HepG2 (cell line): ENCODE data around the gene HOXB4. TPM values are rescaled to one million over a fixed set of nuclear protein-coding genes. Genes with fewer than 3 reads are reported as not detected.

Experiments used
- ATAC-seq: fragments of 200-7000 bp; cut with Tn5 transposase; 3 replicates; pipeline ENCODE4 v1.9.1; 2020; ENCODE audit warnings: mild to moderate bottlenecking, moderate library complexity
- BruUV-seq: library from RNA; stranded (reverse); fragments of 400-500 nt; replicated peaks from 2 replicates; lab custom pipeline; 2021; lab: Mats Ljungman, UMichigan
- CTCF ChIA-PET: fragments of 300-600 bp; formaldehyde crosslinking; extraction: SDS; loops from one replicate; lab custom pipeline; 2021; ENCODE audit warnings: low total read pairs, inconsistent platforms, low intra/inter-chr PET ratio; lab: Yijun Ruan, JAX
- POLR2A ChIA-PET: fragments of 350-600 bp; sonication (Branson Sonifier 250); formaldehyde crosslinking; loops from one replicate; lab custom pipeline; 2020; ENCODE audit warnings: antibody characterized with exemption, inconsistent platforms; lab: Yijun Ruan, JAX
- DNase-seq: peaks from one replicate; pipeline ENCODE4 v3.0.0-alpha.2; 2015; ENCODE audit warnings: low spot score
- FAIRE-seq: peaks from 3 replicates; lab custom pipeline; 2011; peaks lifted over from hg19 to GRCh38; lab: Jason Lieb, UNC
- H2AFZ ChIP-seq: one replicate; pipeline ENCODE4 v1.6.1; 2011; ENCODE audit warnings: low read length, inconsistent platforms
- H3K27ac ChIP-seq: fragments of 300-600 bp; 3 replicates; pipeline ENCODE4 v1.8.0; 2011; ENCODE audit warnings: mixed run types, mild to moderate bottlenecking, mixed read lengths, low read length, inconsistent platforms; ENCODE audit not compliant: insufficient read depth; ENCODE audit errors: extremely low read length
- H3K27me3 ChIP-seq, 2 experiments: fragments of 200-600 bp in 1 of 2; 2 replicates in 1 of 2; 3 replicates in 1 of 2; pipeline versions ENCODE4 v1.6.0 to v1.8.0; 2011; ENCODE audit warnings: low read length in 2 of 2, mild to moderate bottlenecking in 2 of 2, moderate library complexity in 2 of 2, inconsistent platforms in 1 of 2; ENCODE audit not compliant: insufficient read depth in 2 of 2, control insufficient read depth in 1 of 2
- H3K36me3 ChIP-seq, 2 experiments: fragments of 200-600 bp in 1 of 2; replicated peaks in 1 of 2; 2 replicates in 1 of 2; 3 replicates in 1 of 2; pipeline versions ENCODE4 v1.5.1 to v1.8.0; 2011; ENCODE audit warnings: low read length in 2 of 2, inconsistent platforms in 1 of 2; ENCODE audit not compliant: insufficient read depth in 2 of 2, control insufficient read depth in 1 of 2
- H3K4me1 ChIP-seq: 2 replicates; pipeline ENCODE4 v1.5.1; 2012; ENCODE audit warnings: low read length, inconsistent platforms; ENCODE audit not compliant: insufficient read depth
- H3K4me2 ChIP-seq: 2 replicates; pipeline ENCODE4 v1.6.0; 2011; ENCODE audit warnings: low read depth, low read length, inconsistent platforms
- H3K4me3 ChIP-seq, 3 experiments: fragments of 200-600 bp in 1 of 3; sonication (generic), shearing (Covaris generic) in 1 of 3; replicated peaks in 1 of 3; 2 replicates each; pipeline ENCODE4 v1.5.1; 2011 to 2016; ENCODE audit warnings: low read length in 3 of 3, inconsistent platforms in 2 of 3, low read depth in 2 of 3, mild to moderate bottlenecking in 2 of 3, control low read depth in 1 of 3, mixed read lengths in 1 of 3; ENCODE audit not compliant: insufficient read depth in 1 of 3
- H3K79me2 ChIP-seq: one replicate; pipeline ENCODE4 v1.6.1; 2011; ENCODE audit warnings: low read length, inconsistent platforms; ENCODE audit not compliant: insufficient read depth
- H3K9ac ChIP-seq: 2 replicates; pipeline ENCODE4 v1.6.0; 2011; ENCODE audit warnings: mild to moderate bottlenecking, low read depth, low read length, inconsistent platforms; ENCODE audit not compliant: insufficient read depth
- H3K9me3 ChIP-seq: 2 replicates; pipeline ENCODE4 v1.5.1; 2012; ENCODE audit warnings: mild to moderate bottlenecking, low read length
- H4K20me1 ChIP-seq: 2 replicates; pipeline ENCODE4 v1.6.0; 2011; ENCODE audit warnings: inconsistent platforms, mild to moderate bottlenecking, low read length, moderate library complexity; ENCODE audit not compliant: insufficient read depth
- CC2D1A ChIP-seq: sonication (generic); formaldehyde crosslinking; IDR thresholded peaks from 2 replicates; pipeline ENCODE4 v1.8.1; 2023; ENCODE audit warnings: mild to moderate bottlenecking, missing genetic modification reagents
- HNF4G ChIP-seq, 2 experiments: sonication (generic) in 1 of 2; formaldehyde crosslinking in 1 of 2; IDR thresholded peaks; 2 replicates each; pipeline versions ENCODE4 v1.4.0 to v1.6.1; 2011 to 2020; ENCODE audit warnings: borderline replicate concordance in 2 of 2, low read depth in 2 of 2, mild to moderate bottlenecking in 2 of 2, low read length in 1 of 2, missing genetic modification reagents in 1 of 2, moderate library complexity in 1 of 2
- PHF5A ChIP-seq: IDR thresholded peaks from one replicate; pipeline ENCODE4 v1.6.1; 2018; ENCODE audit warnings: low read depth, missing genetic modification reagents; ENCODE audit not compliant: unreplicated experiment
- RAD51 ChIP-seq: fragments of 450-650 bp; IDR thresholded peaks from 2 replicates; pipeline ENCODE4 v1.6.1; 2016; ENCODE audit warnings: borderline replicate concordance
- RELA ChIP-seq: sonication (generic); formaldehyde crosslinking; IDR thresholded peaks from 2 replicates; pipeline ENCODE4 v1.4.0; 2020; ENCODE audit warnings: missing genetic modification reagents
- SNAI1 ChIP-seq: sonication (generic); formaldehyde crosslinking; IDR thresholded peaks from 2 replicates; pipeline ENCODE4 v1.5.0; 2020; ENCODE audit warnings: mild to moderate bottlenecking, missing genetic modification reagents, borderline replicate concordance
- SP4 ChIP-seq: sonication (generic); formaldehyde crosslinking; IDR thresholded peaks from 2 replicates; pipeline ENCODE4 v1.8.1; 2023; ENCODE audit warnings: mild to moderate bottlenecking, missing genetic modification reagents
- TBX3 ChIP-seq: fragments of 450-650 bp; IDR thresholded peaks from 2 replicates; pipeline ENCODE4 v1.6.1; 2017; ENCODE audit warnings: antibody characterized with exemption, mild to moderate bottlenecking, inconsistent platforms, borderline replicate concordance
- XRCC5 ChIP-seq: fragments of 200-400 bp; formaldehyde crosslinking; optimal IDR thresholded peaks from 2 replicates; pipeline ENCODE3; 2017; ENCODE audit warnings: mild to moderate bottlenecking, low read length
- ZBTB8A ChIP-seq: sonication (generic); formaldehyde crosslinking; IDR thresholded peaks from 2 replicates; pipeline ENCODE4 v1.4.0; 2020; ENCODE audit warnings: mild to moderate bottlenecking, low read depth, missing genetic modification reagents, borderline replicate concordance
- ZNF264 ChIP-seq: sonication (generic); formaldehyde crosslinking; IDR thresholded peaks from 2 replicates; pipeline ENCODE4 v1.4.0; 2020; ENCODE audit warnings: missing genetic modification reagents
- ZNF33B ChIP-seq: sonication (generic); formaldehyde crosslinking; IDR thresholded peaks from 2 replicates; pipeline ENCODE4 v1.5.1; 2020; ENCODE audit warnings: mild to moderate bottlenecking, missing genetic modification reagents
- ZNF652 ChIP-seq: IDR thresholded peaks from 2 replicates; pipeline ENCODE4 v1.6.1; 2016; ENCODE audit warnings: low read depth, borderline replicate concordance
- ZNF709 ChIP-seq: sonication (generic); formaldehyde crosslinking; IDR thresholded peaks from 2 replicates; pipeline ENCODE4 v1.5.0; 2020; ENCODE audit warnings: mild to moderate bottlenecking, missing genetic modification reagents
- WGBS: methylation state at CpG from one replicate; pipeline ENCODE4 v1.1.6; 2017; ENCODE audit warnings: low lambda C conversion rate; 5-methylcytosine and 5-hydroxymethylcytosine counted together
- in situ Hi-C: cut with HindIII; loops from 2 replicates; pipeline ENCODE4 v1.10.0; 2017; ENCODE audit warnings: low pct_unique_long_range_greater_than_20kb; ENCODE audit not compliant: extremely low pct_ligation_motif_present
- intact Hi-C: fragments of 100-400 bp; cut with micrococcal nuclease; formaldehyde crosslinking; loops from one replicate; pipeline ENCODE4 v1.10.0; 2022; ENCODE audit not compliant: unreplicated experiment
- polyA plus RNA-seq, 8 experiments: library from polyadenylated mRNA; depleted of rRNA in 3 of 8; stranded (reverse) in 7 of 8; unstranded in 1 of 8; fragments of >200 nt; fragmentation: Illumina TruSeq in 4 of 8; extraction: Trizol in 4 of 8; gene quantifications; 2 replicates each; pipeline versions ENCODE4 v1.2.1 to v1.2.3, GENCODE V29; 2011 to 2016; ENCODE audit warnings: low read depth in 4 of 8, missing spikeins in 1 of 8, mixed read lengths in 1 of 8; ENCODE audit not compliant: insufficient read depth in 1 of 8
- total RNA-seq, 5 experiments: library from RNA; depleted of rRNA; stranded (reverse); fragments of >200 nt; fragmentation: Illumina TruSeq; extraction: Trizol; gene quantifications; 2 replicates each; pipeline ENCODE4 v1.2.3, GENCODE V29; 2016; ENCODE audit warnings: low read depth in 1 of 5

Gene HOXB4
- total and polyA plus RNA-seq, 2 of the 13 experiments (the other 11 are each of a cell fraction or from before 2014, with no cell fraction given), result not detected

- no peak for FAIRE-seq
- DNase-seq, result no peak
- Histone ChIP-seq H3K4me1 (no peaks in the 10 kb centered on the region), H3K79me2 (no peaks in the 10 kb centered on the region), H3K36me3 (no peaks in the 10 kb centered on the region), H3K9ac (no peak overlapping the region), H3K27me3 (peaks cover 23 to 98% of the 10 kb centered on the region in 2 experiments), H4K20me1 (0 out of 2 replicates have a peak, but pooled peaks cover 4% of the 10 kb centered on the region), H3K4me2 (no peak overlapping the region), H3K27ac (no peak overlapping the region), H3K9me3 (no peaks in the 10 kb centered on the region), H2AFZ (no peak overlapping the region), H3K4me3 (no peak overlapping the region)
- BruUV-seq, result no TSS peak
- in situ Hi-C loops (no loop called here), intact Hi-C loops (no loop called here)
- no peak for ATAC-seq
- ChIA-PET POLR2A (no interaction called here), CTCF (no interaction called here)
- TF ChIP-seq ZNF33B (no peak), RELA (CRISPR knock-in tag) (no peak), TBX3 (no peak), ZBTB8A (CRISPR knock-in tag) (no peak), HNF4G (IDR thresholded peaks at IDR 0.05; ENCODE audit: borderline replicate concordance, low read depth, low read length) (no peak), HNF4G (CRISPR knock-in tag; IDR thresholded peaks at IDR 0.05; ENCODE audit: borderline replicate concordance, low read depth) (no peak), CC2D1A (CRISPR knock-in tag) (no peak), ZNF709 (no peak), ZNF264 (CRISPR knock-in tag) (no peak)
- WGBS, result 2% methylated on average over 6 of the region's 6 CpGs
These were observed 8.4 kb downstream of the HOXB4 start for GRCh38 chr17:48569674-48570324.

GRCh38 chr17:48569240-48569582, 8.9 kb downstream of the HOXB4 start:
- Histone ChIP-seq H3K4me3 (no peak overlapping the region), H2AFZ (no peak overlapping the region), H3K9me3 (no peaks in the 10 kb centered on the region), H3K27ac (no peak overlapping the region), H3K4me1 (no peaks in the 10 kb centered on the region), H3K79me2 (no peaks in the 10 kb centered on the region), H4K20me1 (0 out of 2 replicates have a peak, but pooled peaks cover 4% of the 10 kb centered on the region), H3K4me2 (no peak overlapping the region), H3K36me3 (no peaks in the 10 kb centered on the region), H3K27me3 (peaks cover 23 to 97% of the 10 kb centered on the region in 2 experiments), H3K9ac (no peak overlapping the region)
- WGBS, result 2% methylated on average over 3 of the region's 3 CpGs
- in situ Hi-C loops, result no loop called here
- ChIA-PET CTCF (no interaction called here), POLR2A (no interaction called here)
- ATAC-seq, result no peak
- no peak for DNase-seq
- FAIRE-seq, result no peak
- intact Hi-C loops, result no loop called here
- no peak for TF ChIP-seq SP4
- TF ChIP-seq XRCC5, result no peak
- no peak for TF ChIP-seq PHF5A (CRISPR knock-in tag)
- TF ChIP-seq RAD51, result peak; percentile 1; the same call in 1 of the 2 replicates
- TF ChIP-seq SNAI1 (CRISPR knock-in tag), result no peak
- no peak for TF ChIP-seq ZNF652
- no TSS peak for BruUV-seq
